Endothelial cell of umbilical vein (primary cell): ENCODE data around the gene ROBO2. TPM values are rescaled to one million over a fixed set of nuclear protein-coding genes. Genes with fewer than 3 reads are reported as not detected.

Experiments used
- BruUV-seq: library from RNA; stranded (reverse); fragments of 400-500 nt; replicated peaks from 2 replicates; lab custom pipeline; 2021; lab: Mats Ljungman, UMichigan
- CTCF ChIA-PET: fragments of 300-600, 350-600 bp; sonication (Branson Sonifier 250); formaldehyde crosslinking; loops from one replicate; lab custom pipeline; 2021; ENCODE audit warnings: antibody characterized with exemption, inconsistent platforms; lab: Charles Lee
- POLR2A ChIA-PET: fragments of 300-600, 350-600 bp; sonication (Branson Sonifier 250); formaldehyde crosslinking; loops from one replicate; lab custom pipeline; 2021; ENCODE audit warnings: antibody characterized with exemption, inconsistent platforms; lab: Charles Lee
- DNase-seq: peaks from one replicate; pipeline ENCODE4 v3.0.0-alpha.2; 2011; ENCODE audit warnings: low read depth, low spot score
- FAIRE-seq: peaks from 2 replicates; lab custom pipeline; 2011; peaks lifted over from hg19 to GRCh38; lab: Jason Lieb, UNC
- H2AFZ ChIP-seq: 2 replicates; pipeline ENCODE4 v1.6.0; 2012; ENCODE audit warnings: low read depth, low read length, control low read depth, inconsistent platforms
- H3K27ac ChIP-seq: 2 replicates; pipeline ENCODE4 v1.5.1; 2011; ENCODE audit warnings: low read depth, mild to moderate bottlenecking, control low read depth, low read length, moderate library complexity; ENCODE audit not compliant: insufficient read depth
- H3K27me3 ChIP-seq, 2 experiments: 2 replicates each; pipeline versions ENCODE4 v1.6.0 to v1.6.1; 2011; ENCODE audit warnings: low read length in 2 of 2, mixed read lengths in 1 of 2; ENCODE audit not compliant: control insufficient read depth in 2 of 2, insufficient read depth in 2 of 2
- H3K36me3 ChIP-seq, 2 experiments: 2 replicates in 1 of 2; 3 replicates in 1 of 2; pipeline ENCODE4 v1.5.1; 2011; ENCODE audit warnings: low read length in 2 of 2, mild to moderate bottlenecking in 1 of 2, moderate library complexity in 1 of 2; ENCODE audit not compliant: control insufficient read depth in 2 of 2, insufficient read depth in 2 of 2; ENCODE audit errors: extremely low read depth in 1 of 2
- H3K4me1 ChIP-seq: 3 replicates; pipeline ENCODE4 v1.5.1; 2011; ENCODE audit warnings: mild to moderate bottlenecking, low read length; ENCODE audit not compliant: control insufficient read depth, insufficient read depth; ENCODE audit errors: extremely low read depth
- H3K4me2 ChIP-seq: 2 replicates; pipeline ENCODE4 v1.6.1; 2011; ENCODE audit warnings: low read length, control low read depth, mixed read lengths; ENCODE audit not compliant: insufficient read depth
- H3K4me3 ChIP-seq, 3 experiments: fragments of 200-600 bp in 1 of 3; sonication (generic), shearing (Covaris generic) in 1 of 3; replicated peaks in 1 of 3; 2 replicates each; pipeline ENCODE4 v1.5.1; 2011 to 2016; ENCODE audit warnings: control low read depth in 3 of 3, low read length in 3 of 3, mild to moderate bottlenecking in 2 of 3, inconsistent platforms in 1 of 3, low read depth in 1 of 3, moderate library complexity in 1 of 3; ENCODE audit not compliant: insufficient read depth in 1 of 3
- H3K79me2 ChIP-seq: 2 replicates; pipeline ENCODE4 v1.6.0; 2012; ENCODE audit warnings: low read length, inconsistent platforms; ENCODE audit not compliant: control insufficient read depth, insufficient read depth
- H3K9ac ChIP-seq: replicated peaks from 2 replicates; pipeline ENCODE3; 2011; ENCODE audit warnings: low read length, control low read depth; ENCODE audit not compliant: insufficient read depth; ENCODE audit errors: extremely low read depth
- H3K9me1 ChIP-seq: replicated peaks from 3 replicates; pipeline ENCODE4 v1.6.0; 2011; ENCODE audit warnings: mild to moderate bottlenecking, low read length; ENCODE audit not compliant: control insufficient read depth, insufficient read depth; ENCODE audit errors: extremely low read depth
- H3K9me3 ChIP-seq: replicated peaks from 2 replicates; pipeline ENCODE4 v1.5.1; 2012; ENCODE audit warnings: low read length, inconsistent platforms; ENCODE audit not compliant: control insufficient read depth, insufficient read depth
- H4K20me1 ChIP-seq: replicated peaks from 2 replicates; pipeline ENCODE3; 2011; ENCODE audit warnings: mild to moderate bottlenecking, low read length; ENCODE audit not compliant: control insufficient read depth, insufficient read depth; ENCODE audit errors: extremely low read depth
- EZH2 ChIP-seq: IDR thresholded peaks from 2 replicates; pipeline ENCODE4 v1.6.1; 2012; ENCODE audit warnings: borderline replicate concordance, low read depth, mild to moderate bottlenecking, moderate library complexity, low read length, inconsistent platforms; ENCODE audit not compliant: severe bottlenecking
- FOS ChIP-seq: IDR thresholded peaks from 2 replicates; pipeline ENCODE4 v1.6.1; 2011; ENCODE audit warnings: mild to moderate bottlenecking, low read length, moderate library complexity, borderline replicate concordance; ENCODE audit not compliant: insufficient read depth
- GATA2 ChIP-seq: IDR thresholded peaks from 2 replicates; pipeline ENCODE4 v1.7.0; 2011; ENCODE audit warnings: low read depth, mild to moderate bottlenecking, moderate library complexity, mixed read lengths, low read length; ENCODE audit not compliant: insufficient read length, insufficient read depth
- JUN ChIP-seq: IDR thresholded peaks from 2 replicates; pipeline ENCODE4 v1.6.1; 2011; ENCODE audit warnings: borderline replicate concordance, low read depth; ENCODE audit not compliant: insufficient read length, insufficient read depth
- MYC ChIP-seq: IDR thresholded peaks from one replicate; pipeline ENCODE4 v1.6.1; 2011; ENCODE audit warnings: mild to moderate bottlenecking, low read depth, low read length
- POLR2A ChIP-seq: IDR thresholded peaks from 2 replicates; pipeline ENCODE4 v1.6.1; 2012; ENCODE audit warnings: low read depth, mild to moderate bottlenecking, control low read depth, low read length
- POLR2AphosphoS5 ChIP-seq: IDR thresholded peaks from 2 replicates; pipeline ENCODE4 v1.6.1; 2012; ENCODE audit warnings: low read depth, mild to moderate bottlenecking, control low read depth, low read length, moderate library complexity; ENCODE audit not compliant: insufficient read depth
- dilution Hi-C: fragments of 300-500 bp; cut with MboI; formaldehyde crosslinking; loops from one replicate; pipeline ENCODE4 v1.15.0; 2019; ENCODE audit warnings: low sequenced_read_pairs; ENCODE audit not compliant: extremely low pct_ligation_motif_present
- intact Hi-C: fragments of 100-400 bp; cut with micrococcal nuclease; formaldehyde crosslinking; loops from one replicate; pipeline ENCODE4 v1.10.0; 2022
- polyA plus RNA-seq, 4 experiments: library from polyadenylated mRNA; depleted of rRNA in 3 of 4; stranded (reverse) in 3 of 4; unstranded in 1 of 4; fragments of >200 nt; gene quantifications; 2 replicates each; pipeline versions ENCODE4 v1.2.1 to v1.2.3, GENCODE V29; 2011 to 2012; ENCODE audit warnings: missing spikeins in 1 of 4
- total RNA-seq: library from RNA; stranded (reverse); gene quantifications from 2 replicates; pipeline ENCODE4 v1.2.3, GENCODE V29; 2021
- TF ChIP-seq, protein P1 (sequence below), 2 donors: IDR thresholded peaks; 1 replicate in 1 of 2; 2 replicates in 1 of 2; pipeline ENCODE4 v1.5.1; 2011; ENCODE audit warnings: low read length in 2 of 2, mild to moderate bottlenecking in 2 of 2, moderate library complexity in 2 of 2, control low read depth in 1 of 2, inconsistent platforms in 1 of 2, low read depth in 1 of 2; ENCODE audit not compliant: insufficient read depth in 1 of 2; ENCODE audit errors: extremely low read depth in 1 of 2
- TF ChIP-seq, protein P2 (sequence below): IDR thresholded peaks from 2 replicates; pipeline ENCODE4 v1.6.1; 2011; ENCODE audit not compliant: insufficient read depth, insufficient read length

ROBO2 gene
- total and polyA plus RNA-seq, 2 donors (not counting 3 experiments of a cell fraction or from before 2014, with no cell fraction given), result not detected

DNA sequence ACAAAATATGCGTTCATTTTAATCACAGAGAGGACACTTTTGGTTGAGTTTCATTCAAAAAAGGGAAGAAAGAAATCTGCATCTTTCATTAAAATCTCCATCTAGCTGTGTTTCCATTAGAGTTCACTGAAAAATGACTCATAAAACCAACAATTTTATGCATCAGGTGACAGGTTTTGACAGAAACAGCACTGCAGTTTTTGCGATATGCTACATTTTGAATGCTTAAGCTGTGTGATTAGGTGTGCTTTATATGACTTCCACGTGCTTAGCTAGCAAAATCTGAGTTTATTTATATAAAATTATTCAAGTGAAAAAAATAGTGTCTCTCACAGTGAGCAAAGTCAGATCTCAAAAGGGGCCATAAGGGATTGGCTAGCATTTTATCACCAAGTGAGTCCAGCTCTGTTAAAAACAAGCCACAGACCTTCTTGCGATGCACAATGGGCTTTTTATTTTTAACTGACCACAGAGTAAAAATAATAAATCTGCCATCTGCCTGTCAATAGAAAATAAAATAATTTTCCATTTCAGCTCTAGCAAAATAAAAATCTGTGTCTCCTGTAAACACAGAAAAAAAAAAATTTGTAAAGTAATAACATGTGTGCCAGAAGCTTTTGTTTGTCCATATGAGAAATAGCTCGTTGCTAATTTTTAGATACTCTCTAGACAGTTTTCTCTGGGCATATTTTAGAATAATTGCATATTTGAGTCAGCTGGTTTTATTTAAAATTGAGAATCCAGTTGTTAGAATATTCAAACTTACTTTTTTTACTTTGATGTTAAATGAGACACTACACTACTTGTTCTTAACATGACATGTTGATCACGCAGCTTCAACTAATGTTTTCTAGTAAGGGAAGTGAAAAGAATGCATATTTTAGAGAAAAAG lies 409.8 kb downstream of the ROBO2 start:
- Histone ChIP-seq H3K4me3 (no peak overlapping the region), H3K27ac (no peak overlapping the region), H3K4me2 (no peak overlapping the region), H3K9ac (no peak overlapping the region), H3K27me3 (no peaks in the 10 kb centered on the region), H3K9me3 (no peaks in the 10 kb centered on the region), H4K20me1 (no peaks in the 10 kb centered on the region), H3K4me1 (no peaks in the 10 kb centered on the region), H3K9me1 (no peaks in the 10 kb centered on the region), H3K36me3 (no peaks in the 10 kb centered on the region), H2AFZ (no peak overlapping the region), H3K79me2 (no peaks in the 10 kb centered on the region)
- ChIA-PET POLR2A (no interaction called here), CTCF (no interaction called here)
- BruUV-seq, result no TSS peak
- dilution Hi-C loops, result no loop called here
- intact Hi-C loops, result no loop called here
- DNase-seq (no peak), FAIRE-seq (no peak)
- TF ChIP-seq, protein P1, sequence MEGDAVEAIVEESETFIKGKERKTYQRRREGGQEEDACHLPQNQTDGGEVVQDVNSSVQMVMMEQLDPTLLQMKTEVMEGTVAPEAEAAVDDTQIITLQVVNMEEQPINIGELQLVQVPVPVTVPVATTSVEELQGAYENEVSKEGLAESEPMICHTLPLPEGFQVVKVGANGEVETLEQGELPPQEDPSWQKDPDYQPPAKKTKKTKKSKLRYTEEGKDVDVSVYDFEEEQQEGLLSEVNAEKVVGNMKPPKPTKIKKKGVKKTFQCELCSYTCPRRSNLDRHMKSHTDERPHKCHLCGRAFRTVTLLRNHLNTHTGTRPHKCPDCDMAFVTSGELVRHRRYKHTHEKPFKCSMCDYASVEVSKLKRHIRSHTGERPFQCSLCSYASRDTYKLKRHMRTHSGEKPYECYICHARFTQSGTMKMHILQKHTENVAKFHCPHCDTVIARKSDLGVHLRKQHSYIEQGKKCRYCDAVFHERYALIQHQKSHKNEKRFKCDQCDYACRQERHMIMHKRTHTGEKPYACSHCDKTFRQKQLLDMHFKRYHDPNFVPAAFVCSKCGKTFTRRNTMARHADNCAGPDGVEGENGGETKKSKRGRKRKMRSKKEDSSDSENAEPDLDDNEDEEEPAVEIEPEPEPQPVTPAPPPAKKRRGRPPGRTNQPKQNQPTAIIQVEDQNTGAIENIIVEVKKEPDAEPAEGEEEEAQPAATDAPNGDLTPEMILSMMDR (IDR thresholded peaks at IDR 0.05; ENCODE audit: extremely low read depth in 1 of 2, insufficient read depth in 1 of 2, low read depth in 1 of 2, low read length in 2 of 2), result no peak
- TF ChIP-seq POLR2A, result no peak

DNA sequence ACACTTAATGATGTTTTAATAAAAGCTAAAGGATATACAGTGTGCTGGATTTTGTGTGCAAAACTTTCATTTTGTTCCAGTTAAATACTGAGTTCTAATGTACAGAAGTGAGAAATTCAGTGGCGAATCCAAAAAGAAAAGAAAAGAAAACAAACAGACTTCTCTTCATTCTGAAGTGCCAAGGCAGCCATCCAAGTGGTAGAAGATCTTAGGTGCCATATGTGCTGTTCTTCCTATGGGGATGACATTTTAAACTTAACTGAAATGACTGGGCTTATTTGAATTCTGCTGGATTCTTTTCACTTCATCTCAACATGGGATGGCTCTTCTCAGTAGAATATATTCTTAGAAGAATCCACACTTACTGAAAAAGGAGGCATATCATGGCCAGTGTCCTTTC lies 416.5 kb downstream of the ROBO2 start:
- H3K9me3 ChIP-seq, result no peaks in the 10 kb centered on the region
- H3K4me2 ChIP-seq, result no peak overlapping the region
- intact Hi-C loops, result no loop called here
- H3K36me3 ChIP-seq, result no peaks in the 10 kb centered on the region
- no peak overlapping the region for H2AFZ ChIP-seq
- no peaks in the 10 kb centered on the region for H3K4me1 ChIP-seq
- no peaks in the 10 kb centered on the region for H3K27me3 ChIP-seq
- no TSS peak for BruUV-seq
- no peaks in the 10 kb centered on the region for H4K20me1 ChIP-seq
- TF ChIP-seq JUN, result no peak
- no peak for TF ChIP-seq FOS
- TF ChIP-seq, protein P1 (IDR thresholded peaks at IDR 0.05; ENCODE audit: extremely low read depth in 1 of 2, insufficient read depth in 1 of 2, low read depth in 1 of 2, low read length in 2 of 2), result no peak
- no peak for TF ChIP-seq POLR2A
- TF ChIP-seq EZH2, result no peak
- TF ChIP-seq GATA2, result no peak
- TF ChIP-seq MYC, result no peak
- TF ChIP-seq, protein P2, sequence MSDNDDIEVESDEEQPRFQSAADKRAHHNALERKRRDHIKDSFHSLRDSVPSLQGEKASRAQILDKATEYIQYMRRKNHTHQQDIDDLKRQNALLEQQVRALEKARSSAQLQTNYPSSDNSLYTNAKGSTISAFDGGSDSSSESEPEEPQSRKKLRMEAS, result no peak
- no peak for TF ChIP-seq POLR2AphosphoS5
- POLR2A ChIA-PET, result no interaction called here
- no peak overlapping the region for H3K27ac ChIP-seq
- no peak overlapping the region for H3K4me3 ChIP-seq
- CTCF ChIA-PET, result no interaction called here
- no peak overlapping the region for H3K9ac ChIP-seq
- H3K9me1 ChIP-seq, result no peaks in the 10 kb centered on the region
- FAIRE-seq, result no peak
- dilution Hi-C loops, result no loop called here
- no peaks in the 10 kb centered on the region for H3K79me2 ChIP-seq
- DNase-seq, result no peak
